Measurements from ENCODE around the gene GRK2.
A peak's percentile ranks its signal among the peaks of the same experiment; 100 is the strongest.

GRK2 gene

GRCh38 chr11:67284811-67285540 is 18.7 kb downstream of the GRK2 start:
- no peak for DNase-seq

DNA sequence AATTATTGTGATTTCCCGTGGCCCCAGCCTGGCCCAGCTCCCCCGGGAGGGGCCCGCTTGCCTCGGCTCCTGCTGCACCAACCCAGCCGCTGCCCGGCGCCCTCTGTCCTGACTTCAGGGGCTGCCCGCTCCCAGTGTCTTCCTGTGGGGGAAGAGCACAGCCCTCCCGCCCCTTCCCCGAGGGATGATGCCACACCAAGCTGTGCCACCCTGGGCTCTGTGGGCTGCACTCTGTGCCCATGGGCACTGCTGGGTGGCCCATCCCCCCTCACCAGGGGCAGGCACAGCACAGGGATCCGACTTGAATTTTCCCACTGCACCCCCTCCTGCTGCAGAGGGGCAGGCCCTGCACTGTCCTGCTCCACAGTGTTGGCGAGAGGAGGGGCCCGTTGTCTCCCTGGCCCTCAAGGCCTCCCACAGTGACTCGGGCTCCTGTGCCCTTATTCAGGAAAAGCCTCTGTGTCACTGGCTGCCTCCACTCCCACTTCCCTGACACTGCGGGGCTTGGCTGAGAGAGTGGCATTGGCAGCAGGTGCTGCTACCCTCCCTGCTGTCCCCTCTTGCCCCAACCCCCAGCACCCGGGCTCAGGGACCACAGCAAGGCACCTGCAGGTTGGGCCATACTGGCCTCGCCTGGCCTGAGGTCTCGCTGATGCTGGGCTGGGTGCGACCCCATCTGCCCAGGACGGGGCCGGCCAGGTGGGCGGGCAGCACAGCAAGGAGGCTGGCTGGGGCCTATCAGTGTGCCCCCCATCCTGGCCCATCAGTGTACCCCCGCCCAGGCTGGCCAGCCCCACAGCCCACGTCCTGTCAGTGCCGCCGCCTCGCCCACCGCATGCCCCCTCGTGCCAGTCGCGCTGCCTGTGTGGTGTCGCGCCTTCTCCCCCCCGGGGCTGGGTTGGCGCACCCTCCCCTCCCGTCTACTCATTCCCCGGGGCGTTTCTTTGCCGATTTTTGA is 19.5 kb downstream of the GRK2 start:
- DNase-seq: no peak

DNA sequence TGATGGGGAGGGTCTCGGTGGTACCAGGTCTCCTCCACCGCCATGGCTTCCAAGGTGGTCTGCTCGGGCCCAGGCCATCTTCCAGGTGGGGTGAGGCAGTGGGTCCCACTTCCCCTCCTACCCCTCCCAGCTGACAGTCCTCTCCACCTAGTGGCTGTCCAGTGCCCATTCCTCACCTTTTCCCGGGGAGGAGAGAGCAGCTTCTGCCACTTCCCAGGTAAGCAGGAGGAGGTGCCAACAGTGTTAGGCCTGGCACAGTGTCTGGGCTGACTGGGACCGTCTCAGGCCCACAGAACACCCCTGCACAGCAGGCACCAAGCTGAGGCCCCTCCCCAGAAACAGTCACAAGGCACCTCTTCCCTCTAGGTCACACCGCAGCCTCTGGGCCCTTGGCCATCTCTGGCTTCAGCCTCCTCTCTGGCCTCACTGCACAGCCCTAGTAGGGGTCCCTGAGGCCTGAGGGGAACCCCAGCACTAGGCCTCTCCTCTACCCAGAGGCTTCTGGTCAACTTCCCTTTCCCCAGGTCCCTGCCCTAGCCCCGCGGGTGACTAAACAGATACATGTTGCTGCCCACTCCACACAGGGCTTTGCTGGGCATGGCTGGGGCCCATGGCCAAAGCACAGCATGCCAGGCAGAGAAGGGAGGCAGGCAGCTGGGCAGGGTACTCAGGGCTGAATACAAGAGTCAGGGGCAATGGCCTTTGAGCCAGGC is 20.5 kb downstream of the GRK2 start:
- DNase-seq: no peak

DNA sequence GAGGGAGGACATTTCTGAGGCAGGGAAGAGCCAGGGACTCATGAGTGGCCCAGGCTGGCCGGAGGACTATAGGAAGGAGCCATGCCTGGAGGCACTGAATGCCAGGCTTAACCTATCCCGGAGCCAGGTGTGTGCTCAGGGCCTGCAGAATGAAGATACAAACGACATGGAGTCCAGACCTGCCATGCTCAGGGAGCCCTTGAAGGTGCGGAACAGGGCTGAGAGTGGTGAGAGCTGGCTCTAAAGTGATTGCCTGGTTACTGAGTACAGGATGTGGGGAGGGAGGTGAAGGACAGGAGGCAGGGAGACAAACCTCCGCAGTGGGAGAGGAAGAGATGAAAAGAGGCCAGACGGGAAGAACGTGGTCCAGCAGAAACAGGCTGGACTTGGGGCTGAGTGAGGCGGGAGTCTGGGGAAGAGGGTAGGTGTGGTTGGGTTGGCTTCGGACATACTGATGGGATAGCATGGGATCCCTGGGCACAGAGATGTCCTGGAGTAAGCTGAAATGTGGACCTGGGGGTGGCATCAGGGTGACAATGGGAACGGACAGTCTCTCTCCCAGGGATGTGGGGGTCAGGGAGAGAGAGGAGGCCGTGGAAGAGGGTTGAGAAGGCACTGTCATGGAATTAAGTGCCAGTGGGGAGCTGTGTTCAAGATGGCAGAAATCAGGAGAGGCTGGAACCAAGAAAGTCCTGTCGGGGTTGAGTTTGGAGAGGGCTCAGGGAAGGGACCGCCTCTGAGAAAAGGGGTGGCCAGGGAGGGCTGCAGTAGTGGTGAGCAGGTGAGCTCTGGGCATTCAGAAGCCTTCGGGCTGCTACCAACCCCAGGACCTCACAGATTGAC is 21.3 kb downstream of the GRK2 start:
- no peak for DNase-seq

- DNase-seq: no peak
Observed at GRCh38 chr11:67288198-67288451, 21.9 kb downstream of the GRK2 start.

DNA sequence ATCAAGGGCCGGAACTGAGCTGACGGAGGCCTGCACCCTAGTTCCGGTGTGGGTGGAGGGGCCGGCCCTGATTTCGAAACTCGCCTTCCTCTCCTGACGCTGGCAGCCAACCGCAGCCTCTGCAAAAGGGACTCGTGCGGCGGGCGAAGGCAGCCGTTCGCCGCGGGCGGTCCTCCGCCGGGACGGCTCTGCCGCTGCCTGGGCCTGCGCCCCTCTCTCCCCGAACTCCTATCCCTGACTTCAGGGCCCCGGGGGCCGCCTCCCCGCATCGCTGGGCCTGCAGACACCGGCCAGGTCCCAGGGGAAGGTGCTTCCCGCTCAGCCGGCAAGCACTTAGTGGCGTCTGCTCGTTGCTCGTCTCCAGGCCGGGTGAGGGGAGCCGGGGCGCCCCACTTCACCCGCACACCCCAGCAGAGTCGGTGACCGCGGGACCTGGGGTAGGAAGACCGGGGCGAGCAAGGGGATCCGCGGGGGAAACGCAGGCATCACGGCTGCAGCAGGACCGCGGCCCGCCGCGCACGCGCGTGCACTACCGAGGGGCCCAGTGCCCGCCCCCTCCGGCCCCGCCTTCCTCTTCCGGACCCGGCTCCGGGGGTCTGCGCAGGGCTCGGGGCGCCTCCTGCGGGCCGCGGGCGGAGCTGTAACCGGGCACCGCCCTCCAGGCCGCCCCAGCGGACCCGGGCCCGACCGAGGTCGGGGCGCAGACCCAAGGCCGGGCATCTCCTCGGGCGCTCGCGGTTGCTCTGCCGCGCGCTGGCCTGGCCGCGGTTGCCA is 22.4 kb downstream of the GRK2 start:
- DNase-seq: peak; percentile 93

GRCh38 chr11:67289226-67289650 is 23.0 kb downstream of the GRK2 start, which contains the start of gene ANKRD13D:
Gene ANKRD13D, plus strand, starts transcription at chr11:67289303. Its CDS starts 158 bp downstream, at chr11:67289461.
- no peak for DNase-seq

GRCh38 chr11:67289651-67290479 is 23.6 kb downstream of the GRK2 start:
- DNase-seq: no peak

DNA sequence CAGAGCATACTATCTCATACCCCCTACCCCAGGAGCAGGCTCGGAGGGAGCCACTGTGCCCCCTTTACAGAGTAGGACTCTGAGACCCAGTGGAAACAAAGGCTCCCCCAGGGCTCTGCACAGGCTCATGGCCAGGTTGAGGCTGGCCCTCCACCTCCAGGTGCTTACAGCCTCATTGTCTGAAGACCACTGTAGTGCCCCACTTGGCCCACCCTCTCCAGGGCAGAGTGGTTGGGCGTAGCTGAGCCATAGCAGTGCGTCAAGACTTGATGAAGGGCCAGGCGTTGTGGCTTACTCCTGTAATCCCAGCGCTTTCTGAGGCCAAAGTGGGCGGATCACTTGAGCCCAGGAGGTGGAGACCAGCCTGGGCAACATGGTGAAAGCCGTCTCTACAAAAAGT is 24.5 kb downstream of the GRK2 start:
- no peak for DNase-seq

- no peak for DNase-seq
Observed at GRCh38 chr11:67291481-67292381, 25.5 kb downstream of the GRK2 start.

GRCh38 chr11:67292671-67293070 is 26.4 kb downstream of the GRK2 start:
- no peak for DNase-seq

DNA sequence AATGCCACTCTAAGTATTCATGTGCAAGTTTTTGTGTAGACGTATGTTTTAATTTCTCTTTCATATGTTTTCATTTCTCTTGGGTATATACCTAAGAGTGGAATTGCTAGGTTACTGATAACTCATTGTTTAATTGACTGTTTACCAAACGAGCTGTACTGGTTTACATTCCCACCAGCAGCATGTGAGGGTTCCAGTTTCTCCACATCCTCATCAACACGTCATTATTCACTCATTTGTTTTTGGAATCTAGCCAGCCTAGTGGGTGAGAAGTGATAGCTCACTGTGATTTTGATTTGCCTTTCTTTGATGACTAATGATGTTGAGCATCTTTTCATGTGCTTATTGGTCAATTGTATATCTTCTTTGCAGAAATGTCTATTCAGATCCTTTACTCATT is 26.8 kb downstream of the GRK2 start:
- no peak for DNase-seq

- no peak for DNase-seq
Observed at GRCh38 chr11:67295846-67296245, 29.6 kb downstream of the GRK2 start.

GRCh38 chr11:67298786-67299185 is 32.5 kb downstream of the GRK2 start:
- DNase-seq: no peak

- no peak for DNase-seq
Observed at GRCh38 chr11:67299471-67300191, 33.4 kb downstream of the GRK2 start.

DNA sequence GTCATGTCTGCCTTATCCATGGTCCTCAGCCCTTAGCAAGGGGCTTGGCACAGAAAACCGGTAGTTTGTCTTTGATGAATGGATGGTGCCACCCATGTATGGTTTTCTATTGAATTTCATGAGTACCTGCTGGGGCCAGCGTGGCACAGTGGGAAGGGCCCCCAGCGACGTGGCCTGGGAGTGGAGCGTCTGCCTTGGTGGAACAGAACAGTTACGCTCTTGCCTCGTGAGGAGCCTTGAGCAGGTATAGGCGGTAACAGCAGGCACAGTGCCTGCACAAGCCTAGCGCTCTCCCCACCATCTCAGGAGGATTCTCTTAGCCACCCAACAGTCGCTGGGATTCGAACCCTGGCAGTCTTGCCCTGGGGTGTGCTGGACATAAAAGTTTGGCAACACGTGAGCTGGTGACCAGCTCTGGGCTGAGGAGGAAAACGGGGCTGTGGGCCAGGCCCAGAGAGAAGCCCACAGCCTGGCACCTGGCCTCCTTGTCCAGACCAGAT is 34.0 kb downstream of the GRK2 start:
- no peak for DNase-seq

GRCh38 chr11:67300756-67301312 is 34.6 kb downstream of the GRK2 start:
- no peak for DNase-seq

DNA sequence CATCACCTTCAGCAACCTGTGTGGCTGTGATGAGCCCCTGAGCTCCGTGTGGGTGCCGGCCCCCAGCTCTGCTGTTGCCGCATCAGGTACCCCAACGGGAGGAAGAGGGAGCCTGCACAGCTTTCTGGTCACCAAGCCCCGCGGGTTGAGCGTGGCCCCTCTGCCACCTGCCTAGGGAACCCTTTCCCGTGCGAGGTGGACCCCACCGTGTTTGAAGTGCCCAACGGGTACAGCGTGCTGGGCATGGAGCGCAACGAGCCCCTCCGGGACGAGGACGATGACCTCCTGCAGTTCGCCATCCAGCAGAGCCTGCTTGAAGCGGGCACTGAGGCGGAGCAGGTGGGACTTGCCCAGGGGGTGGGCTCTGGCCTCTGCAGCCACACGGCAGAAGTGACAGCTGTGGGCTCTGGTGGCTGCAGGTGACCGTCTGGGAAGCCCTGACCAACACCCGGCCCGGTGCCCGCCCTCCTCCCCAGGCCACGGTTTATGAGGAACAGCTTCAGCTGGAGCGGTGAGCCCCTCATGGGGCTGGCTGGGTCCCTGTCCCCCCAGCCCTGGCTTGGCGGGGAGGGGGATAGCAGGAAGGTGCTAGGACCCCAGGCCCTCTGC is 35.1 kb downstream of the GRK2 start:
- DNase-seq: no peak
